ENCODE measurements around the gene MCM9.

DNA sequence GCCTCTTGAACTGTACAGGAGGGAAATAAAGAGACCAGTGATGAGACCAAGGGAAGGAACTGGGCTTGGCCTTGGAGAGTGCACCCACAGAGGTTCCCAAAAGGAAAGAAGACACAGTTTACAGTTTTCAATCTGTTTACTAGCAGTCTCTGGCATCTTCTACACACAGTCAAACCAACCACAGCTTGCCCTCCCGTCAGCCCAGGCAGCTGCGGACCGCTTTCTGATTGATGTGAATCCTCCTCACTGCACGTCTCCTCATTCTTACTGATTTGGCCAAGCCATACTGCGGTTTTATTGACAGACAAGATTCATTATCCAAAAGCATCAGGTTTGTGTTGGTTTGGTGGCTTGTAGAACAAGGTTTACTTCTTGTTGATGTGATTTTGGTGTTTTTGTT lies 145.5 kb downstream of the MCM9 start:
- TF ChIP-seq, protein P1, sequence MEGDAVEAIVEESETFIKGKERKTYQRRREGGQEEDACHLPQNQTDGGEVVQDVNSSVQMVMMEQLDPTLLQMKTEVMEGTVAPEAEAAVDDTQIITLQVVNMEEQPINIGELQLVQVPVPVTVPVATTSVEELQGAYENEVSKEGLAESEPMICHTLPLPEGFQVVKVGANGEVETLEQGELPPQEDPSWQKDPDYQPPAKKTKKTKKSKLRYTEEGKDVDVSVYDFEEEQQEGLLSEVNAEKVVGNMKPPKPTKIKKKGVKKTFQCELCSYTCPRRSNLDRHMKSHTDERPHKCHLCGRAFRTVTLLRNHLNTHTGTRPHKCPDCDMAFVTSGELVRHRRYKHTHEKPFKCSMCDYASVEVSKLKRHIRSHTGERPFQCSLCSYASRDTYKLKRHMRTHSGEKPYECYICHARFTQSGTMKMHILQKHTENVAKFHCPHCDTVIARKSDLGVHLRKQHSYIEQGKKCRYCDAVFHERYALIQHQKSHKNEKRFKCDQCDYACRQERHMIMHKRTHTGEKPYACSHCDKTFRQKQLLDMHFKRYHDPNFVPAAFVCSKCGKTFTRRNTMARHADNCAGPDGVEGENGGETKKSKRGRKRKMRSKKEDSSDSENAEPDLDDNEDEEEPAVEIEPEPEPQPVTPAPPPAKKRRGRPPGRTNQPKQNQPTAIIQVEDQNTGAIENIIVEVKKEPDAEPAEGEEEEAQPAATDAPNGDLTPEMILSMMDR (IDR thresholded peaks at IDR 0.05): no peak
- TF ChIP-seq EZH2 (IDR thresholded peaks at IDR 0.05; ENCODE audit: borderline replicate concordance, insufficient read depth, low read depth, low read length, poor library complexity, severe bottlenecking): no peak
